A549 (cell line): Measurements from ENCODE around the gene NXPH1. TPM values are rescaled to one million over a fixed set of nuclear protein-coding genes. Genes with fewer than 3 reads are reported as not detected.

Source experiments
- ATAC-seq, 2 experiments: fragments of 200-7000 bp in 1 of 2; fragments of >200 bp in 1 of 2; cut with Nextera tagmentation in 1 of 2; cut with Tn5 transposase in 1 of 2; 3 replicates each; pipeline versions ENCODE4 v1.8.0 to v1.9.1; 2018 to 2020; ENCODE audit warnings: mild to moderate bottlenecking in 1 of 2, moderate library complexity in 1 of 2
- CTCF ChIA-PET: fragments of 300-600 bp; sonication (Branson Sonifier 250); formaldehyde crosslinking; extraction: SDS; loops from one replicate; lab custom pipeline; 2021; ENCODE audit warnings: antibody characterized with exemption, inconsistent platforms; lab: Yijun Ruan, JAX
- POLR2A ChIA-PET: fragments of 350-600 bp; formaldehyde crosslinking; extraction: SDS; loops from one replicate; lab custom pipeline; 2021; ENCODE audit warnings: antibody characterized with exemption, inconsistent platforms; lab: Yijun Ruan, JAX
- DNase-seq, 2 experiments: peaks; one replicate each; pipeline versions ENCODE4 v3.0.0 to v3.0.0-alpha.2; 2011 to 2016; ENCODE audit warnings: low read depth in 1 of 2, low spot score in 1 of 2
- FAIRE-seq: peaks from 2 replicates; lab custom pipeline; 2011; peaks lifted over from hg19 to GRCh38; lab: Jason Lieb, UNC
- H3K27ac ChIP-seq, 2 experiments: fragments of >200 bp; sonication (Bioruptor Twin); formaldehyde crosslinking; 3 replicates each; pipeline ENCODE4 v1.5.1; 2016 to 2017
- H3K4me1 ChIP-seq: fragments of >200 bp; sonication (Bioruptor Twin); formaldehyde crosslinking; 3 replicates; pipeline ENCODE4 v1.6.1; 2016
- H3K4me2 ChIP-seq: fragments of >200 bp; sonication (Bioruptor Twin); formaldehyde crosslinking; 3 replicates; pipeline ENCODE4 v1.6.1; 2016
- H3K4me3 ChIP-seq: fragments of >200 bp; sonication (Bioruptor Twin); formaldehyde crosslinking; 3 replicates; pipeline ENCODE4 v1.5.1; 2016
- H3K9me3 ChIP-seq: fragments of >200 bp; sonication (Bioruptor Twin); formaldehyde crosslinking; 3 replicates; pipeline ENCODE4 v1.6.1; 2016
- CBX8 ChIP-seq: fragments of 200-600 bp; sonication (generic); IDR thresholded peaks from 2 replicates; pipeline ENCODE4 v1.6.1; 2016
- CEBPB ChIP-seq, 2 experiments: fragments of >200 bp in 1 of 2; sonication (Bioruptor Twin) in 1 of 2; formaldehyde crosslinking in 1 of 2; IDR thresholded peaks; 2 replicates each; pipeline ENCODE4 v1.6.1; 2012 to 2016
- CHD2 ChIP-seq: fragments of 150-350 bp; IDR thresholded peaks from 2 replicates; pipeline ENCODE4 v1.6.1; 2014; ENCODE audit warnings: low read length; ENCODE audit not compliant: partially characterized antibody
- EHF ChIP-seq: fragments of 250-450 bp; sonication (Bioruptor Pico); IDR thresholded peaks from 2 replicates; pipeline ENCODE4 v1.5.0; 2020; ENCODE audit warnings: mild to moderate bottlenecking
- EHMT2 ChIP-seq: fragments of 200-600 bp; sonication (generic); IDR thresholded peaks from 2 replicates; pipeline ENCODE4 v1.6.1; 2016; ENCODE audit warnings: antibody characterized with exemption, low read depth, mild to moderate bottlenecking, moderate library complexity
- EP300 ChIP-seq, 2 experiments: fragments of >200 bp; sonication (Bioruptor Twin); formaldehyde crosslinking; IDR thresholded peaks; 2 replicates in 1 of 2; 3 replicates in 1 of 2; pipeline ENCODE4 v1.6.1; 2016 to 2017
- ESRRA ChIP-seq: fragments of 150-350 bp; IDR thresholded peaks from 2 replicates; pipeline ENCODE4 v1.6.1; 2014; ENCODE audit warnings: mild to moderate bottlenecking, low read length, borderline replicate concordance
- FOSL2 ChIP-seq, 2 experiments: fragments of 450-650 bp in 1 of 2; fragments of >200 bp in 1 of 2; sonication (Bioruptor Twin) in 1 of 2; formaldehyde crosslinking; IDR thresholded peaks; 2 replicates each; pipeline versions ENCODE4 v1.5.0 to v1.6.1; 2016 to 2020; ENCODE audit warnings: mild to moderate bottlenecking in 1 of 2, moderate library complexity in 1 of 2
- FOXS1 ChIP-seq: fragments of 250-450 bp; sonication (Bioruptor Pico); IDR thresholded peaks from 2 replicates; pipeline ENCODE4 v1.5.0; 2020; ENCODE audit warnings: mild to moderate bottlenecking, moderate library complexity
- HDAC2 ChIP-seq: fragments of 200-600 bp; sonication (generic); IDR thresholded peaks from 2 replicates; pipeline ENCODE4 v1.6.1; 2016
- HES2 ChIP-seq: fragments of >200 bp; sonication (Bioruptor Twin); formaldehyde crosslinking; IDR thresholded peaks from 2 replicates; pipeline ENCODE4 v1.6.1; 2016
- JUNB ChIP-seq: fragments of >200 bp; sonication (Bioruptor Twin); formaldehyde crosslinking; IDR thresholded peaks from 2 replicates; pipeline ENCODE4 v1.6.1; 2016
- MAFK ChIP-seq: fragments of 450-650 bp; IDR thresholded peaks from 2 replicates; pipeline ENCODE4 v1.6.1; 2014; ENCODE audit not compliant: partially characterized antibody
- NR3C1 ChIP-seq: fragments of >200 bp; sonication (Bioruptor Twin); formaldehyde crosslinking; IDR thresholded peaks from 3 replicates; pipeline ENCODE4 v1.6.1; 2017
- REST ChIP-seq: fragments of 200-600 bp; sonication (generic); IDR thresholded peaks from 2 replicates; pipeline ENCODE4 v1.6.1; 2016; ENCODE audit warnings: antibody characterized with exemption, mild to moderate bottlenecking, moderate library complexity
- RFX5 ChIP-seq: fragments of 450-650 bp; IDR thresholded peaks from 2 replicates; pipeline ENCODE4 v1.7.1; 2014; ENCODE audit warnings: antibody characterized with exemption, mild to moderate bottlenecking, moderate library complexity
- RNF2 ChIP-seq: fragments of 200-600 bp; sonication (generic); IDR thresholded peaks from 2 replicates; pipeline ENCODE4 v1.6.1; 2016; ENCODE audit warnings: low read depth, mild to moderate bottlenecking, antibody characterized with exemption, moderate library complexity, borderline replicate concordance
- TFCP2L1 ChIP-seq: fragments of 250-450 bp; sonication (Bioruptor Pico); IDR thresholded peaks from 2 replicates; pipeline ENCODE4 v1.5.0; 2021; ENCODE audit warnings: mild to moderate bottlenecking
- TP53 ChIP-seq: fragments of 250-450 bp; sonication (Bioruptor Pico); IDR thresholded peaks from 2 replicates; pipeline ENCODE4 v1.5.0; 2021; ENCODE audit warnings: mild to moderate bottlenecking, moderate library complexity
- WGBS: methylation state at CpG from one replicate; pipeline ENCODE4 v1.1.6; 2017; ENCODE audit errors: missing lambda C conversion rate; 5-methylcytosine and 5-hydroxymethylcytosine counted together
- polyA plus RNA-seq, 4 experiments: library from polyadenylated mRNA; depleted of rRNA in 3 of 4; stranded (reverse); fragments of >200 nt; fragmentation: RNase III in 1 of 4; extraction: RNeasy Plus Mini Kit Qiagen cat#74134 plus additional on column Dnase treatment in 1 of 4; gene quantifications; 2 replicates in 3 of 4; 3 replicates in 1 of 4; pipeline ENCODE4 v1.2.3, GENCODE V29; 2011 to 2017

The NXPH1 gene
- polyA plus RNA-seq, 2 of the 4 experiments (the other 2 are of a cell fraction) = not detected

GRCh38 chr7:8411103-8411502 is 22.3 kb upstream of the NXPH1 start:
- CTCF ChIA-PET = no interaction called here
- H3K4me2 ChIP-seq = no peak overlapping the region
- no peak for TF ChIP-seq REST
- peak; percentile 68 for TF ChIP-seq MAFK
- H3K27ac ChIP-seq = no peak overlapping the region
- WGBS = 0% methylated on average over 1 of the region's 1 CpG
- H3K9me3 ChIP-seq = no peaks in the 10 kb centered on the region
- no peak for DNase-seq
- H3K4me3 ChIP-seq = no peak overlapping the region
- no peak for FAIRE-seq
- ATAC-seq = no peak
- no peaks in the 10 kb centered on the region for H3K4me1 ChIP-seq
- POLR2A ChIA-PET = no interaction called here

DNA sequence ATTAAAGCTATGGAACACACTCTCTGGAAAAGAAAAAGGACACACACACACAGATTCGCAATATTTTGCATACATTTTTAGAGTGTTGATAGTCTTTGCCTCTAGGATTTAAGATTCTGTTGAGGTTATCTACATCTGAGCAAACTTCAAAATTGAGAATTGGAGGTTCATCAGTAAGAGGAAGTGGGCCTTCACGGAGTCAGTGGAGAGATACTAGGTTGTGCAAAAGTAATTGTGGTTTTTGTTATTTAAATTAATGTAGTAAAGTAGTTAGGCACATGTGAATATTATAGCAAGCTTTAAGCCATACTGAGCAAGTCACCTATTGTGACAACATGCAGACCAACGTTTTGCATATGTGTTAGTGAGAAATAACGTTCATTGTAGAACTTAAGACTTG is 19.8 kb upstream of the NXPH1 start:
- Histone ChIP-seq H3K27ac (no peak overlapping the region), H3K9me3 (no peaks in the 10 kb centered on the region), H3K4me3 (no peak overlapping the region), H3K4me2 (no peak overlapping the region), H3K4me1 (no peaks in the 10 kb centered on the region)
- no peak for FAIRE-seq
- ATAC-seq = no peak
- no peak for DNase-seq
- ChIA-PET POLR2A (no interaction called here), CTCF (no interaction called here)
- TF ChIP-seq CHD2 (no peak), RNF2 (no peak), ESRRA (no peak), CBX8 (no peak), CEBPB (IDR thresholded peaks at IDR 0.05) (no peak), EP300 (IDR thresholded peaks at IDR 0.05) (no peak), FOSL2 (IDR thresholded peaks at IDR 0.05) (no peak), FOSL2 (CRISPR knock-in tag; IDR thresholded peaks at IDR 0.05) (no peak), EHMT2 (no peak), NR3C1 (no peak), RFX5 (no peak), TP53 (CRISPR knock-in tag) (no peak), REST (no peak), FOXS1 (no peak), HDAC2 (no peak), TFCP2L1 (CRISPR knock-in tag) (no peak), JUNB (no peak), EHF (CRISPR knock-in tag) (no peak), HES2 (no peak)
- WGBS = 7% methylated on average over 4 of the region's 4 CpGs
